MCF 10A (cell line): ENCODE data around the gene SCN4B. TPM values are rescaled to one million over a fixed set of nuclear protein-coding genes. Genes with fewer than 3 reads are reported as not detected.

Experiments used
- BruUV-seq: library from RNA; stranded (reverse); fragments of 400-500 nt; replicated peaks from 2 replicates; lab custom pipeline; 2021; lab: Mats Ljungman, UMichigan
- CTCF ChIA-PET: fragments of 300-600 bp; sonication (Branson Sonifier 250); formaldehyde crosslinking; extraction: SDS; loops from one replicate; lab custom pipeline; 2021; ENCODE audit warnings: antibody characterized with exemption, inconsistent platforms; lab: Yijun Ruan, JAX
- POLR2A ChIA-PET: fragments of 300-600, 350-650 bp; sonication (Branson Sonifier 250); formaldehyde crosslinking; extraction: SDS; loops from one replicate; lab custom pipeline; 2020; ENCODE audit warnings: antibody characterized with exemption, inconsistent platforms; lab: Yijun Ruan, JAX
- DNase-seq: peaks from one replicate; pipeline ENCODE4 v3.0.0-alpha.2; 2018; ENCODE audit not compliant: unreplicated experiment
- H3K27ac Mint-ChIP-seq: one replicate; pipeline ENCODE4 v1.8.0; 2022; ENCODE audit warnings: mild to moderate bottlenecking, low read depth, mixed read lengths; ENCODE audit not compliant: unreplicated experiment
- H3K27me3 Mint-ChIP-seq: one replicate; pipeline ENCODE4 v1.8.0; 2022; ENCODE audit warnings: mixed read lengths; ENCODE audit not compliant: insufficient read depth, unreplicated experiment
- H3K36me3 Mint-ChIP-seq: one replicate; pipeline ENCODE4 v1.8.0; 2022; ENCODE audit warnings: mild to moderate bottlenecking, moderate library complexity, mixed read lengths; ENCODE audit not compliant: insufficient read depth, unreplicated experiment
- H3K4me1 Mint-ChIP-seq: one replicate; pipeline ENCODE4 v1.8.0; 2022; ENCODE audit warnings: mixed read lengths; ENCODE audit not compliant: insufficient read depth, unreplicated experiment
- H3K4me3 Mint-ChIP-seq: one replicate; pipeline ENCODE4 v1.8.0; 2022; ENCODE audit warnings: mild to moderate bottlenecking, moderate library complexity, mixed read lengths; ENCODE audit not compliant: unreplicated experiment
- H3K9me3 Mint-ChIP-seq: one replicate; pipeline ENCODE4 v1.8.0; 2022; ENCODE audit warnings: mixed read lengths; ENCODE audit not compliant: unreplicated experiment
- intact Hi-C: fragments of 100-400 bp; cut with micrococcal nuclease; formaldehyde crosslinking; loops from 2 replicates; pipeline ENCODE4 v1.14.1; 2022
- total RNA-seq: library from RNA; stranded (reverse); gene quantifications from 2 replicates; pipeline ENCODE4 v1.2.3, GENCODE V29; 2022
- TF ChIP-seq, protein P1 (sequence below): fragments of 200-600 bp; IDR thresholded peaks from one replicate; pipeline ENCODE4 v1.8.0; 2022; ENCODE audit warnings: antibody characterized with exemption, mild to moderate bottlenecking; ENCODE audit not compliant: unreplicated experiment

SCN4B gene
- total RNA-seq, 1 experiment from 2014 or later, result not detected

DNA sequence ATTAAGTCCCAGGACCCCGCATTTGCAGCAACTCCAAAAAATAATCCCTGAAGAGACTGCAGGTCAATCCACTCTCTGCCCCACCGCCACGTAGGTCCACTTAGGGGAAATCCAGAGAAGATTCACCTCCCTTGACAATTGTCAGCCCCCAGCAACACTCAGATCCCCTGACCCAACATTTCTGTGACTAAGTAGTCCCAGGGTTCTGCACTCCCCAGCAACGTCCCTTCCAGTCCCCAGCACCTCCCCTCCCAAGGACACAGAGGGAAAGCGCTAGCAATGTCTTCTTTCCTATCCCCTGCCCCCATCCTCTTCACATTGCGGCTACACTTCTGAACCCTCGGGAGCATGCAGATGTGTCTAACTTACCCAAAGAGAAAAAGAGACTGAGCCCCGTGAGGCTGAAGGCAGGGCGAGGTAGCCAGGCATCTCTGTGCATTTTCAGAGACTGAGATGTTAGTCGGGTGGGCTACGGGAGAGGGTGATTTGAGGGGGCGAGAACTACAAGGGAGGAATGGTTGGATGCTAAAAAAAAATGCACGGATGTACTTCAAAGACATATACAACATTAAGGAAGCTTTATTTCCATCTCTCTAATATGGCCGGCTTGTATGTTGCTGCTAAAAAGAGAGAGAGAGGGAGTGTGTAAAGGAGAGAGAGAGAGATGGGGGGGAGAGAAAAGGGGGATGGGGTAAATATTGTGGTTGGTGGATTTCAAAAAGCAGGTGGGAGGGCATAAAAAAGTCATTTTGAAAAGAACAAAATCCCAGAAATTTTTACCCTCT is 23.6 kb upstream of the SCN4B start, which contains the start of gene SCN2B:
TSS of gene SCN2B (minus strand) at position 647 of the 785 bp plus-strand sequence. CDS start at position 439, 208 bp downstream.
- Mint-ChIP-seq H3K4me3 (no peak within 1 kb of the TSS), H3K27me3 (no peaks in the 10 kb centered on the region), H3K36me3 (no peaks in the 10 kb centered on the region), H3K4me1 (peaks cover 8% of the 10 kb centered on the region), H3K9me3 (no peaks in the 10 kb centered on the region), H3K27ac (no peak within 1 kb of the TSS)
- DNase-seq, result no peak
- intact Hi-C loops, result loop anchor here (10.0 kb wide), 1 partner anchor 371 kb away; no protein-coding TSS in a partner anchor
- BruUV-seq, result no TSS peak
- ChIA-PET POLR2A (interaction anchor here (0.6 to 0.9 kb wide), 2 partner anchors 33 to 83 kb away, joined by 3 read pairs; no protein-coding TSS in a partner anchor), CTCF (interaction anchor here (0.5 to 0.6 kb wide), 3 partner anchors 16 to 388 kb away, joined by 3 to 4 read pairs (median 4); no protein-coding TSS in a partner anchor)
- TF ChIP-seq, protein P1, sequence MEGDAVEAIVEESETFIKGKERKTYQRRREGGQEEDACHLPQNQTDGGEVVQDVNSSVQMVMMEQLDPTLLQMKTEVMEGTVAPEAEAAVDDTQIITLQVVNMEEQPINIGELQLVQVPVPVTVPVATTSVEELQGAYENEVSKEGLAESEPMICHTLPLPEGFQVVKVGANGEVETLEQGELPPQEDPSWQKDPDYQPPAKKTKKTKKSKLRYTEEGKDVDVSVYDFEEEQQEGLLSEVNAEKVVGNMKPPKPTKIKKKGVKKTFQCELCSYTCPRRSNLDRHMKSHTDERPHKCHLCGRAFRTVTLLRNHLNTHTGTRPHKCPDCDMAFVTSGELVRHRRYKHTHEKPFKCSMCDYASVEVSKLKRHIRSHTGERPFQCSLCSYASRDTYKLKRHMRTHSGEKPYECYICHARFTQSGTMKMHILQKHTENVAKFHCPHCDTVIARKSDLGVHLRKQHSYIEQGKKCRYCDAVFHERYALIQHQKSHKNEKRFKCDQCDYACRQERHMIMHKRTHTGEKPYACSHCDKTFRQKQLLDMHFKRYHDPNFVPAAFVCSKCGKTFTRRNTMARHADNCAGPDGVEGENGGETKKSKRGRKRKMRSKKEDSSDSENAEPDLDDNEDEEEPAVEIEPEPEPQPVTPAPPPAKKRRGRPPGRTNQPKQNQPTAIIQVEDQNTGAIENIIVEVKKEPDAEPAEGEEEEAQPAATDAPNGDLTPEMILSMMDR, result no peak

DNA sequence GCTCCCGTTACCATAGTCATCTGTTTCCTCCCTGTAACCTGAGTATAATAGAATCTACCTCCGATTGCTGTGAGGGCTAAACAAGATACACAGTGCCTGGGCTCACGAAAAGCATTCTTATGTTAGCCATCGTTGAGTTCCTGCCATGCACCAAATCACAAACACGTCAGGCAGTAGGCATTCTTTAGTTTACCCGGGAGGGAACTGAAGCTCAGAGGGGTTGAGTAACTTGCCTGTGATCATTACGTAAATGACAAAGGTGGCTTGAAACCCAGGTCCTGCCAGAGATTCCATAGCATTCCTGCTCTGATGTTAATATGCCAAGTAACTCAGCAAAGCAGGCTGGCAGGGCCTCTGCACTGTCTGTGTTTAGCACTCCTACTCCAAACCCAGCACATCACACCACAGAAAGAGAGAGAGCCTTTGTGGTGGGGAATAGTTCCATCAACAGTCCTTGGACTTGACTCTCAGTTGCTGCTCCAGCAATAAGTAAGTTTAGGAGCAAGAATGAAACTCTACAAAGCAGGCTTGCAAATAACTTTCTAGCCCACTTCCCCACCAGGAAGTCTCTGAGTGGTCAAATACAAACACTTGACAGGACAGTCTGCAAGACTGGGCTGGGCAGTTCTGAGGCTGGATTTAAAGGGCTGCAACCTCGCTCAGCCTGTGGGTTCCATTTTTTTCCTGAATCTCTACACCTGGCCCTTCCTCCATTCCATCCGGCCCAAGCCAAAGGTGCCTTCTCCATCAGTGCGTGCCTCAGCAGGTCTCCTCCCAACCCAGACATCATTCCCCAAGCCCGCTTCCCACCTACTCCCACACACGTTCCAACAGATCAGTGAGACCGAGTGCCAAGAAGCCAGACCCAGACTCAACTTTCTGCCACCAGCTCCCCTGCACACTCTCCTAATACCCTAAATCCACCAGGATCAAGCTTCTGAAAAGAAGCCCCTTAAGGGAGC is 22.7 kb upstream of the SCN4B start:
- Mint-ChIP-seq H3K36me3 (no peaks in the 10 kb centered on the region), H3K27ac (no peak overlapping the region), H3K27me3 (peaks cover 6% of the 10 kb centered on the region), H3K4me3 (no peak overlapping the region), H3K4me1 (peaks cover 8% of the 10 kb centered on the region), H3K9me3 (no peaks in the 10 kb centered on the region)
- CTCF ChIA-PET, result interaction anchor here (0.5 to 1.4 kb wide), 5 partner anchors 20 to 1164 kb away, joined by 3 to 6 read pairs (median 3); no protein-coding TSS in a partner anchor
- POLR2A ChIA-PET, result interaction anchor here (0.9 to 1.5 kb wide), 5 partner anchors 10 to 120 kb away, joined by 3 to 5 read pairs (median 3); no protein-coding TSS in a partner anchor
- intact Hi-C loops, result loop anchor here (10.0 kb wide), 1 partner anchor 371 kb away; no protein-coding TSS in a partner anchor
- no TSS peak for BruUV-seq
- TF ChIP-seq, protein P1, result no peak
- peak; percentile 67 for DNase-seq

DNA sequence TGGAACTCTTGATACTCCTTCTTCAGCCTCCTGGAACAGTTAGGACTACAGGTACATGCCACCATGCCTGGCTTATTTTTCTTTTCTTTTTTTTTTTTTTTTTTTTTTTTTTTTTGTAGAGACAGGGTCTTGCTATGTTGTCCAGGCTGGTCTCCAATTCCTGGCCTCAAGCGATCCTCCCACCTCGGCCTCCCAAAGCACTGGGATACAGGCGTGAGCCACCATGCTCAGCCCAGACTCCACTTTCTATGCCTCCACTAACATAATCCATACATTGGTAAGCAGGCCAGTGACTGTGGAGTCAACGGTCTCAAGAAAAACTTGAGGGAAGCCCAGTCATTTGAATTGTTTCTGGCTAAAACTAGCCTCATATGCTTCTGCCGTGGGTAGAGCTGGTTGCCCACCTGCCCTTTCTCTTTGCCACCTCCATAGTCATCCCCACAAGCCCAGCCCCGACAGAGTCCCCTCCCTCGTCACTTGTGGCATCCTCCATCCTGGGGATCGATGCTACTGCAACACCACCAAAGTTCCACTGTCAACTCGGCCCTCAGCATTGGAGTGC is 21.5 kb upstream of the SCN4B start:
- BruUV-seq, result no TSS peak

More for the DNA sequence above, 21.5 kb upstream of the SCN4B start:
- H3K4me3 Mint-ChIP-seq, result no peak overlapping the region
- peaks cover 18% of the 10 kb centered on the region for H3K27me3 Mint-ChIP-seq
- no peaks in the 10 kb centered on the region for H3K9me3 Mint-ChIP-seq
- POLR2A ChIA-PET, result interaction anchor here (1.0 to 1.5 kb wide), 3 partner anchors 11 to 39 kb away, joined by 3 read pairs; no protein-coding TSS in a partner anchor
- no peak overlapping the region for H3K27ac Mint-ChIP-seq
- intact Hi-C loops, result loop anchor here (10.0 kb wide), 1 partner anchor 369 kb away; no protein-coding TSS in a partner anchor
- no peak for DNase-seq
- TF ChIP-seq, protein P1, result no peak
- H3K36me3 Mint-ChIP-seq, result no peaks in the 10 kb centered on the region
- CTCF ChIA-PET, result interaction anchor here (0.6 to 5.6 kb wide), 8 partner anchors 19 to 137 kb away, joined by 3 to 66 read pairs (median 3); no protein-coding TSS in a partner anchor
- peaks cover 8% of the 10 kb centered on the region for H3K4me1 Mint-ChIP-seq
